ENCODE results near the gene DHRS3.

DNA sequence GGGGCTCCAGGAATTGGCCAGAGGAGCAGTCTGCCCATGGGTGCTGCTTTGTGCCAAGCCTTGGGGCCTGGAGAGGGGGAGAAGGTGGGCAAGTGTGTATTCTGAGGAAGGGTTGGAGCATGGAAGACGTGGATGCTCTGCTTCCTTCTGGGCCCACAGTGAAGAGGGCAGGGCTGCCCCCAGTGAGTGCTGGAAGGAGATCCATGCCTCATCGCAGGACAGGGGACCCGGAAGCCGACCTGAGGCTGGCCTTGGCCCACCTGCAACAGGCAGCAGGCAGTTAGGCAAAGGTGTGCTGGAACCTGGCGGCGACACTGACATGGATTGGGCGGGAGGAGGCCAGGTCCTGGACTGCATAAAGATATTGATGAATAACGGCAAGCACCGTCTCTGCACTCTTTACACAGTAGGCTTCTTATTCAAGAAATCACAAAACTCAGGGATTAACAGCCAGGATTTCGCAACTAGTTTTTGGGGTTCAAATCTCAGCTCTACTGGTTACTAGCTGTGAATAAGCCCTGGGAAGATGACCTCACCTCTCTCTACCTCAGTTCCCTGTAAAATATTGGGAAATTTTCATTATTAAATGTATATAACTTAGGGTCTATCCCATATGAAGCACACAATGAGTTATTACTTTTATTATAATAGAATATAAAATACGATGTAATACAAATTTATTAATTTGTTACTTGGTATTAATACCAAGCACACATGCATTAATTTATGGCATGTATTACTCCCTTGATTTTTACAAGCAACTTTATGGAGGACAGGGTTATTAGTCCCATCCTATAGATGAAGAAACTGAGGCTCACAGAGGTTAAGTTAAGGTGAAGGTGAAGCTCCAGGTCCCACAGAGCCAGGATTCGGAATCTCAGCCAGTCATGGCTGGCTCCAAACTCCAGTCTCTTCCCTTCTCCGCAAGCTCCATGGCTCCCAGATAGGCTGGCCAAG, 62.3 kb downstream of the DHRS3 start:
- TF ChIP-seq, protein P1, sequence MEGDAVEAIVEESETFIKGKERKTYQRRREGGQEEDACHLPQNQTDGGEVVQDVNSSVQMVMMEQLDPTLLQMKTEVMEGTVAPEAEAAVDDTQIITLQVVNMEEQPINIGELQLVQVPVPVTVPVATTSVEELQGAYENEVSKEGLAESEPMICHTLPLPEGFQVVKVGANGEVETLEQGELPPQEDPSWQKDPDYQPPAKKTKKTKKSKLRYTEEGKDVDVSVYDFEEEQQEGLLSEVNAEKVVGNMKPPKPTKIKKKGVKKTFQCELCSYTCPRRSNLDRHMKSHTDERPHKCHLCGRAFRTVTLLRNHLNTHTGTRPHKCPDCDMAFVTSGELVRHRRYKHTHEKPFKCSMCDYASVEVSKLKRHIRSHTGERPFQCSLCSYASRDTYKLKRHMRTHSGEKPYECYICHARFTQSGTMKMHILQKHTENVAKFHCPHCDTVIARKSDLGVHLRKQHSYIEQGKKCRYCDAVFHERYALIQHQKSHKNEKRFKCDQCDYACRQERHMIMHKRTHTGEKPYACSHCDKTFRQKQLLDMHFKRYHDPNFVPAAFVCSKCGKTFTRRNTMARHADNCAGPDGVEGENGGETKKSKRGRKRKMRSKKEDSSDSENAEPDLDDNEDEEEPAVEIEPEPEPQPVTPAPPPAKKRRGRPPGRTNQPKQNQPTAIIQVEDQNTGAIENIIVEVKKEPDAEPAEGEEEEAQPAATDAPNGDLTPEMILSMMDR (optimal IDR thresholded peaks at IDR 0.05 in 1 of 3, IDR thresholded peaks at IDR 0.05 in 1 of 3, conservative IDR thresholded peaks at IDR 0.05 in 1 of 3; ENCODE audit: extremely low read depth in 1 of 3, insufficient read depth in 2 of 3, low read length in 3 of 3), result no peak
- TF ChIP-seq EZH2 (IDR thresholded peaks at IDR 0.05; ENCODE audit: low read length), result no peak

Measured in keratinocyte (primary cell).